Endothelial cell (in vitro differentiated cells): ENCODE data around the gene C5orf15. TPM values are rescaled to one million over a fixed set of nuclear protein-coding genes. Genes with fewer than 3 reads are reported as not detected.
A peak's percentile ranks its signal among the peaks of the same experiment; 100 is the strongest.
"Not testable (repeated sequence)": the region's sequence is repeated elsewhere in the genome, so short reads cannot be mapped to it uniquely, and the experiment has no call there.

ENCODE experiments used
- DNase-seq: peaks from one replicate; pipeline ENCODE4 v3.0.0; 2021; ENCODE audit warnings: low spot score
- H3K27ac Mint-ChIP-seq: one replicate; pipeline ENCODE4 v1.8.0; 2021; ENCODE audit warnings: mixed read lengths, inconsistent platforms; ENCODE audit not compliant: unreplicated experiment
- H3K27me3 Mint-ChIP-seq: one replicate; pipeline ENCODE4 v1.8.0; 2021; ENCODE audit warnings: mild to moderate bottlenecking, moderate library complexity, mixed read lengths, inconsistent platforms; ENCODE audit not compliant: unreplicated experiment
- H3K36me3 Mint-ChIP-seq: one replicate; pipeline ENCODE4 v1.8.0; 2021; ENCODE audit warnings: mild to moderate bottlenecking, low read depth, mixed read lengths, inconsistent platforms; ENCODE audit not compliant: unreplicated experiment
- H3K4me1 Mint-ChIP-seq: one replicate; pipeline ENCODE4 v1.8.0; 2021; ENCODE audit warnings: mild to moderate bottlenecking, mixed read lengths, inconsistent platforms; ENCODE audit not compliant: unreplicated experiment
- H3K4me3 Mint-ChIP-seq: one replicate; pipeline ENCODE4 v1.8.0; 2021; ENCODE audit warnings: mild to moderate bottlenecking, mixed read lengths, inconsistent platforms; ENCODE audit not compliant: unreplicated experiment
- H3K9me3 Mint-ChIP-seq: one replicate; pipeline ENCODE4 v1.8.0; 2021; ENCODE audit warnings: mixed read lengths, inconsistent platforms; ENCODE audit not compliant: unreplicated experiment
- CTCF ChIP-seq: fragments of 200-600 bp; sonication (generic); IDR thresholded peaks from one replicate; pipeline ENCODE4 v1.5.0; 2021; ENCODE audit warnings: antibody characterized with exemption; ENCODE audit not compliant: unreplicated experiment
- total RNA-seq: library from RNA; stranded (reverse); fragmentation: NEBNext Ultra II Directional; extraction: Animal tissue kit (Norgen Biotek cat#: 25700); gene quantifications from one replicate; pipeline ENCODE4 v1.2.1, GENCODE V29; 2021; ENCODE audit not compliant: unreplicated experiment

Gene C5orf15
- total RNA-seq, 1 donor from 2014 or later = 35.5 TPM

DNA sequence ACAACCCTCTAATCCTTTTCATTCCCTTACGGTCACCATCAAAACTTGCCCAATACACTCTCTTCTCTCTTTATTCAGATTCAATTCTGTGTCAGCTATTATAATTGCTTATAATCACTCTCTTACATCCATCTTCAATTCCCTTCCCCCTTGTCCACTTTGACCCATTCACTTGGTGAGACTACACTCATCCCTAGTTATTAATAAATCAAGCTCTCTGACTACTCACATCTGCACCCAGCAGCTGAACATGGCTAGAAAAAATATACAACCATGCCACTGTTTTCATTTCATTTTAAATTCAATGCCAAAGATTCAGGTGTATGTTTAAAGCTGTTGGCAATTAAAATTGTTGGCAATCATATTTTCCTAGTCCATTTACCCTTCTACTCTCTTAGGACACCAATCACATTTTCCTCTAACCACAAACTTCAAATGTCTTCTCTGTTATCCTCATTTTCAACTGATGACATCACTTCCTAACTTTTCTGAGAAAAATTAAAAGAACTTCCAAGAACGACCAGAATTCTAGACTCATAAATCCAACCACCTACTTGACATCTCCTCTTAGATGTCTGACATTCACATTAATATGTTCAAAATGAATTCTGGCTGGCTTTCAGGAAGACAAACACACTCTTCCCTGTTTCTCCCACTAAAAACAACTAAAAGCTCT, 5.5 kb downstream of the C5orf15 start:
- H3K36me3 Mint-ChIP-seq = peaks cover 5% of the 10 kb centered on the region
- no peak overlapping the region for H3K27ac Mint-ChIP-seq
- H3K9me3 Mint-ChIP-seq = no peaks in the 10 kb centered on the region
- no peak for DNase-seq
- H3K4me3 Mint-ChIP-seq = no peak overlapping the region
- H3K4me1 Mint-ChIP-seq = peaks cover 9% of the 10 kb centered on the region
- TF ChIP-seq CTCF = no peak
- peaks cover 3% of the 10 kb centered on the region for H3K27me3 Mint-ChIP-seq

GRCh38 chr5:133962131-133962530, 6.3 kb downstream of the C5orf15 start:
- no peak overlapping the region for H3K4me3 Mint-ChIP-seq
- no peak for TF ChIP-seq CTCF
- no peak for DNase-seq
- peaks cover 1% of the 10 kb centered on the region for H3K4me1 Mint-ChIP-seq
- H3K9me3 Mint-ChIP-seq = no peaks in the 10 kb centered on the region
- peaks cover 3% of the 10 kb centered on the region for H3K27me3 Mint-ChIP-seq
- H3K36me3 Mint-ChIP-seq = peaks cover 8% of the 10 kb centered on the region
- no peak overlapping the region for H3K27ac Mint-ChIP-seq

DNA sequence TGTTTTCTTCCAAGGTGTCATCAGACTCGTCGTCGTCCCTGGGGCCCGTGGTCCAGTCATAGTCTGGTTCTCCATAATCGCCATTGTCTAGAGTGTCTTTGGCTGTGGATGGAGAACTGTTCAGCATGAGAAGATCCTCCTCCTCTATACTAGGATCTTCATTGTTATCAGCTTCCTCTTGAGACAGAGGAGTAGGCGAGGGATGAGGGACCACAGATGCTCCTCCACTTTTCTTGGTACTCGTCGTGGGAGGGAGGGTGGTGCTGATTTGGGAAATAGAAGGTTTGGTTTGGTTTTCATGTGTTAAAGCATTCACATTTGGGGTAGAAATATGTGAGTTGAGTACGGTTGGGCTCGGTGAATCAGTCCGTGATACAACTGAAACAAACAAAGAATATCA, 8.8 kb downstream of the C5orf15 start:
- Mint-ChIP-seq H3K36me3 (peaks cover 9% of the 10 kb centered on the region), H3K4me1 (no peaks in the 10 kb centered on the region), H3K27me3 (peaks cover 3% of the 10 kb centered on the region), H3K4me3 (no peak overlapping the region), H3K27ac (no peak overlapping the region), H3K9me3 (no peaks in the 10 kb centered on the region)
- no peak for TF ChIP-seq CTCF
- DNase-seq = no peak

DNA sequence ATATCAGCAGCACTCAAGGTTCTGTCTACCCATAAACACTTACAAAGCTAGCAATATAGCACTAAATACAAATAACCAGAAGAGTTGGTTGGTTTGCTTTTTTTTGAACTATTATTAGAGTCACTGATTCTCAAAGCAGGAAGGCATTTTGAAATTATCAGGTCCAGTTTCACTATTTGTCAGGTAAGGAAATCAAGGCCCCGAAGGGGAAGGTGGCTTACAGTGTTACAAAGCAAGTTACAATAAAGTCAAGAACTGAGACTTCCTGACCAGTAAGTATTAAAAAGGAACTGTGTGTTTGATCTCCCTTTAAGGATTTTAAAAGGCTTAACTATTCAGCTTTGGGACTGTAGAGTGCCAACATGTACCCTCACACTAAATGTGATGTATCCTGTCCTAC, 10.8 kb downstream of the C5orf15 start:
- Mint-ChIP-seq H3K9me3 (no peaks in the 10 kb centered on the region), H3K4me1 (no peaks in the 10 kb centered on the region), H3K27ac (no peak overlapping the region), H3K36me3 (peaks cover 16% of the 10 kb centered on the region), H3K27me3 (peaks cover 3% of the 10 kb centered on the region), H3K4me3 (no peak overlapping the region)
- no peak for DNase-seq
- TF ChIP-seq CTCF = no peak

DNA sequence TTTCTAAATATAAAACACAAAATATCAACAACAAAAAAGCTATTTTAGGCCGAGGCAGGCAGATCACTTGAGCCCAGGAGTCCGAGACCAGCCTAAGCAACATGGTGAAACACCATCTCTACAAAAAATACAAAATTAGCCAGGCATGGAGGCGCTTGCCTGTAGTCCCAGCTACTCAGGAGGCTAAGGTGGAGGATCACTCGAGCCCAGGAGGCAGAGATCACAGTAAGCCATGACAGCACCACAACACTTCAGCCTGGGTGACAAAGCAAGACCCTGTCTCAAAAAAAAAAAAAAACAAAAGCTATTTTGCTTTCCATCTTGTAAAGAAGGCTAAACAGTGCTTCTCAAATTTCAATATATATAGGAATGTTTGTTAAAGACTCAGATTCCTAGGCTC, 11.3 kb downstream of the C5orf15 start:
- no peak overlapping the region for H3K4me3 Mint-ChIP-seq
- no peak for DNase-seq
- H3K27me3 Mint-ChIP-seq = peaks cover 2% of the 10 kb centered on the region
- peak overlapping the region; percentile 67 for H3K27ac Mint-ChIP-seq
- peaks cover 16% of the 10 kb centered on the region for H3K36me3 Mint-ChIP-seq
- TF ChIP-seq CTCF = no peak
- no peaks in the 10 kb centered on the region for H3K4me1 Mint-ChIP-seq
- H3K9me3 Mint-ChIP-seq = no peaks in the 10 kb centered on the region

- H3K27ac Mint-ChIP-seq, H3K4me3 Mint-ChIP-seq, H3K4me1 Mint-ChIP-seq, DNase-seq, H3K9me3 Mint-ChIP-seq, H3K27me3 Mint-ChIP-seq: not testable (repeated sequence)
- peaks cover 16% of the 10 kb centered on the region for H3K36me3 Mint-ChIP-seq
These were observed 12.2 kb downstream of the C5orf15 start for GRCh38 chr5:133956196-133956595.
